Right ventricle myocardium inferior (tissue), 1 donor: ENCODE results near the gene CFAP61. TPM values are rescaled to one million over a fixed set of nuclear protein-coding genes. Genes with fewer than 3 reads are reported as not detected.

ENCODE experiments used
- ATAC-seq: fragments of 200-7000 bp; cut with Tn5 transposase; one replicate; pipeline ENCODE4 v1.9.1; 2020; ENCODE audit warnings: mild to moderate bottlenecking, moderate library complexity
- DNase-seq: peaks from one replicate; pipeline ENCODE4 v3.0.0; 2021; ENCODE audit errors: missing footprints
- intact Hi-C: fragments of 100-400 bp; cut with DNase I; formaldehyde crosslinking; loops from one replicate; pipeline ENCODE4 v1.11.0; 2022
- total RNA-seq: library from RNA; stranded (reverse); fragmentation: NEBNext Ultra II Directional; extraction: Animal tissue kit (Norgen Biotek cat#: 25700); gene quantifications from one replicate; pipeline ENCODE4 v1.2.1, GENCODE V29; 2021
- donor health status: DM: no; HTN: yes; CAD: no; lungs with severe emphysema.

The CFAP61 gene
- total RNA-seq, 1 donor from 2014 or later: 27.4 TPM

GRCh38 chr20:20274821-20275220, 222.5 kb downstream of the CFAP61 start:
- DNase-seq: no peak
- intact Hi-C loops: no loop called here
- ATAC-seq: no peak

GRCh38 chr20:20275636-20276035, 223.3 kb downstream of the CFAP61 start:
- intact Hi-C loops: no loop called here
- ATAC-seq (no peak), DNase-seq (no peak)

- intact Hi-C loops: no loop called here
- ATAC-seq (peak; percentile 27), DNase-seq (no peak)
These were observed 224.6 kb downstream of the CFAP61 start for GRCh38 chr20:20276811-20277530.

GRCh38 chr20:20277894-20278335, 225.6 kb downstream of the CFAP61 start:
- intact Hi-C loops: no loop called here
- DNase-seq (no peak), ATAC-seq (peak; percentile 94)

- DNase-seq (no peak), ATAC-seq (no peak)
- intact Hi-C loops: no loop called here
These were observed 233.7 kb downstream of the CFAP61 start for GRCh38 chr20:20286061-20286460.

GRCh38 chr20:20289331-20289730, 237.0 kb downstream of the CFAP61 start:
- DNase-seq (no peak), ATAC-seq (no peak)
- intact Hi-C loops: no loop called here

- ATAC-seq (no peak), DNase-seq (no peak)
- intact Hi-C loops: no loop called here
These were observed 240.1 kb downstream of the CFAP61 start for GRCh38 chr20:20292472-20292871.

- DNase-seq (no peak), ATAC-seq (no peak)
These were observed 240.8 kb downstream of the CFAP61 start for GRCh38 chr20:20293141-20293540.

GRCh38 chr20:20293691-20294385, 241.5 kb downstream of the CFAP61 start:
- ATAC-seq: no peak
- intact Hi-C loops: no loop called here
- DNase-seq: no peak

More at GRCh38 chr20:20293141-20293540, 240.8 kb downstream of the CFAP61 start:
- intact Hi-C loops: no loop called here

GRCh38 chr20:20295621-20296498, 243.5 kb downstream of the CFAP61 start:
- intact Hi-C loops: no loop called here
- no peak for ATAC-seq
- no peak for DNase-seq

- intact Hi-C loops: no loop called here
- ATAC-seq (no peak), DNase-seq (no peak)
These were observed 244.8 kb downstream of the CFAP61 start for GRCh38 chr20:20297181-20297580.

- intact Hi-C loops: no loop called here
- ATAC-seq: peak; percentile 78
- no peak for DNase-seq
These were observed 245.4 kb downstream of the CFAP61 start for GRCh38 chr20:20297752-20298151.

GRCh38 chr20:20299904-20300303, 247.6 kb downstream of the CFAP61 start:
- no peak for ATAC-seq
- no peak for DNase-seq
- intact Hi-C loops: no loop called here

GRCh38 chr20:20303320-20303719, 251.0 kb downstream of the CFAP61 start:
- ATAC-seq (peak; percentile 79), DNase-seq (peak; percentile 45)
- intact Hi-C loops: no loop called here

GRCh38 chr20:20303742-20304141, 251.4 kb downstream of the CFAP61 start:
- ATAC-seq: peak; percentile 91
- peak; percentile 85 for DNase-seq
- intact Hi-C loops: no loop called here

- no peak for DNase-seq
- ATAC-seq: no peak
- intact Hi-C loops: no loop called here
These were observed 252.6 kb downstream of the CFAP61 start for GRCh38 chr20:20304942-20305341.

- intact Hi-C loops: no loop called here
- ATAC-seq (no peak), DNase-seq (no peak)
These were observed 260.2 kb downstream of the CFAP61 start for GRCh38 chr20:20312562-20312961.

- ATAC-seq (peak; percentile 80), DNase-seq (no peak)
- intact Hi-C loops: no loop called here
These were observed 264.9 kb downstream of the CFAP61 start for GRCh38 chr20:20317195-20317594.

GRCh38 chr20:20317621-20318364, 265.5 kb downstream of the CFAP61 start:
- peak; percentile 51 for ATAC-seq
- DNase-seq: no peak
- intact Hi-C loops: no loop called here
